ENCODE data around the gene PPP1R16B.
"Not testable (repeated sequence)": the region's sequence is repeated elsewhere in the genome, so short reads cannot be mapped to it uniquely, and the experiment has no call there.

Gene PPP1R16B

GRCh38 chr20:38791940-38792339 lies 13.6 kb upstream of the PPP1R16B start:
- no peaks in the 10 kb centered on the region for H3K27me3 ChIP-seq (ENCODE audit: insufficient read depth, low read depth)
- no peak overlapping the region for H3K27ac ChIP-seq
- H3K4me3 ChIP-seq (IDR thresholded peaks at IDR 0.05; ENCODE audit: insufficient read depth, low read depth, low read length), result no peak overlapping the region
- H3K79me2 ChIP-seq (ENCODE audit: insufficient read depth, low read depth), result no peaks in the 10 kb centered on the region
- no peak for TF ChIP-seq CTCF (conservative IDR thresholded peaks at IDR 0.05; ENCODE audit: low read depth, low read length)
- H2AFZ ChIP-seq (ENCODE audit: low read depth), result no peak overlapping the region
- no peaks in the 10 kb centered on the region for H3K36me3 ChIP-seq (ENCODE audit: insufficient read depth)
- H4K20me1 ChIP-seq (ENCODE audit: insufficient read depth), result no peaks in the 10 kb centered on the region
- H3K9ac ChIP-seq, result no peak overlapping the region
- no peaks in the 10 kb centered on the region for H3K4me1 ChIP-seq (ENCODE audit: low read depth, poor library complexity, severe bottlenecking)
- H3K4me2 ChIP-seq, result no peak overlapping the region

- H3K4me2 ChIP-seq; H3K27ac ChIP-seq; H4K20me1 ChIP-seq (ENCODE audit: insufficient read depth); H3K4me3 ChIP-seq (IDR thresholded peaks at IDR 0.05; ENCODE audit: insufficient read depth, low read depth, low read length); H3K4me1 ChIP-seq (ENCODE audit: low read depth, poor library complexity, severe bottlenecking); H3K36me3 ChIP-seq (ENCODE audit: insufficient read depth); H2AFZ ChIP-seq (ENCODE audit: low read depth); H3K9ac ChIP-seq; H3K79me2 ChIP-seq (ENCODE audit: insufficient read depth, low read depth); H3K27me3 ChIP-seq (ENCODE audit: insufficient read depth, low read depth): not testable (repeated sequence)
These were observed 11.4 kb upstream of the PPP1R16B start for GRCh38 chr20:38794057-38794456.

DNA sequence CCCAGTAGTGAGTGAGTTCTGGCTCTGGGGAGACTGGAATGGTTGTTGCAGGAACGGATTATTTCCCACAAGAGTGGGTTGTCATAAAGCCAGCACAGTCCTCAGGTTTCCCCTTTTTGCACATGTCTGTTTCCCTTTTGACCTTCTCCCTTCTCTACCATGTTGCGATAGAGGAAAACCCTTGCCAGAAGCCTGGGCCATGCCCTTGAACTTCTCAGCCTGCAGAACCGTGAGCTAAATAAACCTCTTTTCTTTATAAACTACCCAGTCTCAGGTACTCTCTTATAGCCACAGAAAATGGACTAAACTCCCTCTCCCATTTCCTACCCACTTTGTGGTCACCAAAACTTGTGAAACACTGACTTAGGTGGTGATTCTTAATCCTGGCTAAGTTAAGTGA lies 7.2 kb upstream of the PPP1R16B start:
- Histone ChIP-seq H3K4me1 (ENCODE audit: low read depth, poor library complexity, severe bottlenecking) (no peaks in the 10 kb centered on the region), H4K20me1 (ENCODE audit: insufficient read depth) (no peaks in the 10 kb centered on the region), H3K4me2 (no peak overlapping the region), H3K27ac (no peak overlapping the region), H2AFZ (ENCODE audit: low read depth) (no peak overlapping the region), H3K4me3 (IDR thresholded peaks at IDR 0.05; ENCODE audit: insufficient read depth, low read depth, low read length) (no peak overlapping the region), H3K79me2 (ENCODE audit: insufficient read depth, low read depth) (no peaks in the 10 kb centered on the region), H3K27me3 (ENCODE audit: insufficient read depth, low read depth) (no peaks in the 10 kb centered on the region), H3K36me3 (ENCODE audit: insufficient read depth) (no peaks in the 10 kb centered on the region), H3K9ac (no peak overlapping the region)
- no peak for TF ChIP-seq CTCF (conservative IDR thresholded peaks at IDR 0.05; ENCODE audit: low read depth, low read length)

DNA sequence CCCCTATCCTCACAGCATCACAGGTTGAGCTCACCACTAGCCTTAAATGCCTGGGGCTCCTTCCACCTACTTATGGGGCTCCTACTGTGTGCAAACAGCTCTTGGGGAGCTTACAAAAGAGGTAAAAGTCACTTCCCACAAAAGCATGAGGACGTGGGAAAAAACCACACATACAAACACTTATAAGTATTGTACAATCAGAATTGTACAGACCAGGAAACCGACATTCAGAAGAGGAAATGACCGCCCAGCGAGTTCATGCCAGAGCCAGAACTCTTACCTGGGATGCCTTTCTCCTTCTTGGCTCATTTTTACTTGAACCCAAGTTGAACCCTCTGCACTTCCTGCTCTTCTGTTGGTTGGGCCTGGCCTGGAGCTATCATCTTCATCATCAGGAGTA lies 6.3 kb upstream of the PPP1R16B start:
- Histone ChIP-seq H3K4me2 (no peak overlapping the region), H3K4me3 (IDR thresholded peaks at IDR 0.05; ENCODE audit: insufficient read depth, low read depth, low read length) (no peak overlapping the region), H2AFZ (ENCODE audit: low read depth) (no peak overlapping the region), H3K4me1 (ENCODE audit: low read depth, poor library complexity, severe bottlenecking) (no peaks in the 10 kb centered on the region), H4K20me1 (ENCODE audit: insufficient read depth) (no peaks in the 10 kb centered on the region), H3K27me3 (ENCODE audit: insufficient read depth, low read depth) (no peaks in the 10 kb centered on the region), H3K27ac (no peak overlapping the region), H3K79me2 (ENCODE audit: insufficient read depth, low read depth) (no peaks in the 10 kb centered on the region), H3K36me3 (ENCODE audit: insufficient read depth) (no peaks in the 10 kb centered on the region), H3K9ac (no peak overlapping the region)
- TF ChIP-seq CTCF (conservative IDR thresholded peaks at IDR 0.05; ENCODE audit: low read depth, low read length), result no peak

GRCh38 chr20:38800882-38801281 lies 4.6 kb upstream of the PPP1R16B start:
- H3K79me2 ChIP-seq (ENCODE audit: insufficient read depth, low read depth), result no peaks in the 10 kb centered on the region
- no peak overlapping the region for H3K4me3 ChIP-seq (IDR thresholded peaks at IDR 0.05; ENCODE audit: insufficient read depth, low read depth, low read length)
- no peaks in the 10 kb centered on the region for H3K4me1 ChIP-seq (ENCODE audit: low read depth, poor library complexity, severe bottlenecking)
- no peaks in the 10 kb centered on the region for H4K20me1 ChIP-seq (ENCODE audit: insufficient read depth)
- no peak overlapping the region for H3K27ac ChIP-seq
- H3K4me2 ChIP-seq, result no peak overlapping the region
- no peaks in the 10 kb centered on the region for H3K27me3 ChIP-seq (ENCODE audit: insufficient read depth, low read depth)
- no peaks in the 10 kb centered on the region for H3K36me3 ChIP-seq (ENCODE audit: insufficient read depth)
- no peak overlapping the region for H3K9ac ChIP-seq
- TF ChIP-seq CTCF (conservative IDR thresholded peaks at IDR 0.05; ENCODE audit: low read depth, low read length), result no peak
- no peak overlapping the region for H2AFZ ChIP-seq (ENCODE audit: low read depth)
